Measurements from ENCODE around the gene FAM120A.

GRCh38 chr9:93475108-93475507, 23.6 kb downstream of the FAM120A start:
- TF ChIP-seq CTCF (IDR thresholded peaks at IDR 0.05) (no peak), ATF2 (CRISPR knock-in tag; IDR thresholded peaks at IDR 0.05; ENCODE audit: borderline replicate concordance, low read depth) (no peak), ZNF232 (CRISPR knock-in tag; IDR thresholded peaks at IDR 0.05) (no peak), ATF3 (CRISPR knock-in tag; conservative IDR thresholded peaks at IDR 0.05) (no peak), ZNF425 (CRISPR knock-in tag; conservative IDR thresholded peaks at IDR 0.05) (no peak), ZSCAN18 (CRISPR knock-in tag; IDR thresholded peaks at IDR 0.05) (no peak), CBFB (CRISPR knock-in tag; IDR thresholded peaks at IDR 0.05; ENCODE audit: low read depth) (no peak), ZBTB43 (CRISPR knock-in tag; IDR thresholded peaks at IDR 0.05) (no peak), MAX (CRISPR knock-in tag; IDR thresholded peaks at IDR 0.05) (no peak), ETV6 (CRISPR knock-in tag; IDR thresholded peaks at IDR 0.05) (no peak), CREB1 (CRISPR knock-in tag; IDR thresholded peaks at IDR 0.05) (no peak), NFYB (CRISPR knock-in tag; conservative IDR thresholded peaks at IDR 0.05; ENCODE audit: low read depth) (no peak), JUN (CRISPR knock-in tag; IDR thresholded peaks at IDR 0.05) (no peak), CREM (CRISPR knock-in tag; IDR thresholded peaks at IDR 0.05) (no peak)

Data from WTC11 (cell line).